ENCODE results near the gene TPTE2.
A peak's percentile ranks its signal among the peaks of the same experiment; 100 is the strongest.
"Not testable (repeated sequence)": the region's sequence is repeated elsewhere in the genome, so short reads cannot be mapped to it uniquely, and the experiment has no call there.

TPTE2 gene

DNA sequence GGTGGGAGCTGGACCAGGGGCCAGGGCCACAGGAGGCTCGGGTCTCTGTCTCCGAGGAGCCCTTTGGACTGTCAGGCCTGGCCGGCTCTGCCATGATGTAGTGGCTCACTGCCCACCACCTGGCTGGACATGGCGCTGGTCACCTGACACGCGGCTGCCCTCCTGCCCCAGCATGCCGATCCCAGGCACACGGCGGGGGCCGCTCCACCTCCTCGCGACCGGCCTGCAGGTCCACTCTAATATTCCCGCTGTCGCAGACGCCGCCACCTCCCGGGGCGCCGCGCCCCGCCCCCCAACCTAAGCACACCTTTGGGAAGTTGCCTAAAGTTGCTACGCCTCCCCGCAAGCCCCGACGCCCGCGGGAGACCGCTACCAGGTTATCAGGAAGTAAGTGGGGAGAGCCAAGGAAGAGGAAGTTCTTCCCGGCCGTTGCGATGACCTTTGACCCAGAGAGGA is at the start of gene TPTE2:
Gene TPTE2 (minus strand): TSS at position 406 of the 456 bp plus-strand sequence. CDS start 58,298 bp downstream, outside the sequence.
- not testable (repeated sequence) for DNase-seq (ENCODE audit: low spot score)

- no peak for DNase-seq (ENCODE audit: low spot score)
Measured at GRCh38 chr13:19607523-19608078, 46.3 kb upstream of the TPTE2 start.

- no peak for DNase-seq (ENCODE audit: low spot score)
Measured at GRCh38 chr13:19606737-19607136, 45.4 kb upstream of the TPTE2 start.

DNA sequence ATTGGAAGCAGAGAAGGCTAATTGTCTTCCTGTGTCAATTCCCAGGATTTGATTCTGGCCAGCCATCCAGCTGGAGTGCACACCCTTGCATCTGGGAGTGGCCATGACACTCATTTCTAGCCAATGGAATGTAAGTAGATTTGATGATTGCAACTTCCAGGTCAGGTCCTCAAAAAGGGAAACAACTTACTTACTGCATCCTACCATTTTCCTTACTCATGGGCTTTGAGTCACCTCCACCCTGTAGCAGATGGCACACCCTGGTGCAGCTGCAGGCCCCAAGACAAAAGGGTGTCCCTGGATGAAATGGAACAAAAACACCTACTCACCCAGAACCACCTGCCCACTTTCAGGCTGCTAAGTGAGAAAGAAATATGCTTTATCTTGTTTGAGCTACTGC is 44.8 kb upstream of the TPTE2 start:
- no peak for DNase-seq (ENCODE audit: low spot score)

DNA sequence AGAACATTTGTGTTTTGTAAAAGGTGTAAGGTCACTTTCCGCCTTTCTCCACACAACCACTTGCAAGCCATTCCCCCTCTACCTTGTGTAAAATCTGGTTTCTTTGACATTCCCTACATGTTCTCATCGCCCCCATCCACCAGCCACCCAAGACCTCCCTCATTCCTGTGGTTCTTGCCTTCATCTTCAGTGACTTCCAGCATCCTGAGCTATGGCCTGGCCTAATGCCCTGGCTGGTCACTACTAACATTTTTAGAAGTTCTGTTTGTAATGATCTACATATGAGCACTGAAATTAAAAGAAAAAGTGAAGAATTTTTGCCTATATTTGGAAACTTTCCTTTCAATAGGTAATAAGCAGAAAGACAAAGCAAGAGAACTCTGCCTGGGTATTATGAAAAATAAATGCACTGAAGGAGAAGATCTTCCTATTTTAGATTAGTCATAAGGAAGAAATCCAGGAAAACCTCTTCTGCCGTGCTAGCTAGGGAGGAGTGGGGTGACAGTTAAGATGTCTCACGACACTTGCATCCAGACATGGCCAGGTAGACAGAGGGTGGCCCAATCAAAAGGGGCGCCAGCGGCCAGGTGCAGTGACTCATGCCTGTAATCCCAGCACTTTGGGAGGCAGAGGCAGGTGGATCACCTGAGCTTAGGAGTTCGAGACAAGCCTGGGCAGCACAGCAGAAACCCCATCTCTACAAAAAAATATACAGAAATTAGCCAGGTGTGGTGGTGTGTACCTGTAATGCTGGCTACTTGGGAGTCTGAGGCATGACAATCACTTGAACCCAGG is 44.0 kb upstream of the TPTE2 start:
- no peak for DNase-seq (ENCODE audit: low spot score)

- no peak for DNase-seq (ENCODE audit: low spot score)
Measured at GRCh38 chr13:19604306-19604705, 43.0 kb upstream of the TPTE2 start.

GRCh38 chr13:19601749-19602725 is 40.7 kb upstream of the TPTE2 start:
- peak; percentile 87 for DNase-seq (ENCODE audit: low spot score)

- no peak for DNase-seq (ENCODE audit: low spot score)
Measured at GRCh38 chr13:19597523-19597922, 36.2 kb upstream of the TPTE2 start.

DNA sequence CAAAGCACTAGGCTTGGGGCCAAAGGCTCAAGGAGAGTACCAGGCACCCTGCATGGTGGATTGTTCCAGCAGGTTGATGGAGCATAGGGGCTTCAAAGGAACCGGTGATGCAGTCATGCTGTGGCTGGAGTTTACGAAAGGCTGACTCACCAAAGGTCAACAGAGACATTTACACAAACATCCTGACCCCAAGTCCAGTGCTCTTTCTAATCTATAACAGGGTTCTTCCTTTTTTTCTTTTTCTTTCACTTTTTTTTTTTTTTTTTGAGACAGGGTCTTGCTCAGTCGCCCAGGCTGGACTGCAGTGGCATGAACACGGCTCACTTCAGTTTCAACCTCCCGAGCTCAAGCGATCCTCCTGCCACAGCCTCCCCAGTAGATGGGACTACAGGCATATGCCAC is 35.6 kb upstream of the TPTE2 start:
- DNase-seq (ENCODE audit: low spot score) = no peak

DNA sequence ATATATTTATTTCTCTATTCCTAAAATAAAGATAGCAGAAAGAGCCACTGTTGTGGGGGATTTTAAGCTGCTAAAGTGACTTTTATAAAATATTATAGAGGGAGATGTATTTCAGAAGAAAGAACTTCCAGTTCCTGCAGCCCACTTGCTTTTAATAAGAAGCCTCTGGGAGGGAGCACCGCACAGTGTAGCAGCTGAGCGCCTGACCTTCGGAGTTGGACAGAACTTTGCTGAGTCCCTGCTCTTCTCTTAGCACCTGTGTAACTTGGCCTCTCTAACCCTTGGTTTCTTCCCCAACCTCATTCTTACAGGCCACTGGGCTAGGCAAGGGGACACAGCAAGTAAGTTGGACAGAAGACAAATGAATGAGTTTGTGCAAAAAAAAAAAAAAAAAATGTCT is 34.8 kb upstream of the TPTE2 start:
- DNase-seq (ENCODE audit: low spot score) = no peak

GRCh38 chr13:19592657-19593180 is 31.4 kb upstream of the TPTE2 start:
- DNase-seq (ENCODE audit: low spot score) = no peak

GRCh38 chr13:19591864-19592263 is 30.5 kb upstream of the TPTE2 start:
- no peak for DNase-seq (ENCODE audit: low spot score)

DNA sequence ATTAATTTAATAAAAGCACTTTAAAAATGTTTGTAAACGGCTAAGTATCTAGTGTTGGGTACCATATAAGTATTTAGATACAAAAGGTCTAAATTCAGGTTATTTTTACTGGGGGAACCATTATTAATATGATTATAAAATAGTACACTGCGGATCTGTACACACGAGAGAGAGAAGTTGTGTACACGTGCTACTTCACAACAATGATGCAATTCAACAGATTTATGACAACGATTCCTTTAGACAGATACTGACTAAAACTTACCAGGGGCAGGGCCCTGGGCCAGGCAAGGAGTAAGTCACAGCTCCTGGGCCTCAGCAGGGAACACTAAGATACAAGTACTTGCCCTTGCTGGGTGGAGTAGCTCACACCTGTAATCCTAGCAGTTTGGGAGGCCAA is 29.1 kb upstream of the TPTE2 start:
- DNase-seq (ENCODE audit: low spot score) = no peak

DNA sequence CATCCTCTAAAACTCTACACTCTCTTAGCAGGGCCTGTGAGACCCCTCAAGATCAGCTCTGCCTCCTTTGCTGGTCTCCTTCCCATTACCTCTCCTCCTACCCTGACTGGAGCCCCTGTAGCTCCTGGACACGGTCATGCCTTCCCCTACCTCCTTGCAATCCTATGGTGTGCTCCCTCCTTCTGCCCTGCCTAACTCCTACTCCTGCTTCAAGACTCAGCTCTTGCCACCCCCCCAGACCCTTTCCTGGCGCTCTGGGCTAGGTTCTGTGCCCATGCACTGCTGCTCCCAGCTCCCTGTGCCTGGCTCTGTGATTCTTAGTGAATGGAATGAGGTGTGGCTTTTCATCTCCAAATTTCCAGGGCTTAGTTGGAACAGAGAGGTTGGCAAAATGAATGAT is 28.0 kb upstream of the TPTE2 start:
- no peak for DNase-seq (ENCODE audit: low spot score)

GRCh38 chr13:19587635-19588300 is 26.4 kb upstream of the TPTE2 start:
- DNase-seq (ENCODE audit: low spot score) = peak; percentile 49

GRCh38 chr13:19586904-19587634 is 25.7 kb upstream of the TPTE2 start:
- no peak for DNase-seq (ENCODE audit: low spot score)

- no peak for DNase-seq (ENCODE audit: low spot score)
Measured at GRCh38 chr13:19581675-19582074, 20.3 kb upstream of the TPTE2 start.

GRCh38 chr13:19575230-19575629 is 13.9 kb upstream of the TPTE2 start:
- no peak for DNase-seq (ENCODE audit: low spot score)

GRCh38 chr13:19573120-19573716 is 11.9 kb upstream of the TPTE2 start:
- DNase-seq (ENCODE audit: low spot score) = no peak

GRCh38 chr13:19572280-19572679 is 10.9 kb upstream of the TPTE2 start:
- no peak for DNase-seq (ENCODE audit: low spot score)

Data from D341Med (cell line).